Prostate gland (tissue), 2 donors: ENCODE results near the gene BNC1.

Experiments used
- CTCF ChIP-seq, 4 experiments: fragments of 200-600 bp in 2 of 4; fragments of 450-650 bp in 2 of 4; sonication (generic) in 2 of 4; IDR thresholded peaks; 1 replicate in 3 of 4; 2 replicates in 1 of 4; pipeline ENCODE4 v1.5.1; 2016 to 2019; ENCODE audit warnings: antibody characterized with exemption in 4 of 4, mild to moderate bottlenecking in 2 of 4, moderate library complexity in 2 of 4
- POLR2A ChIP-seq: fragments of 450-650 bp; IDR thresholded peaks from one replicate; pipeline ENCODE4 v1.6.1; 2016; ENCODE audit warnings: antibody characterized with exemption, mild to moderate bottlenecking
- POLR2AphosphoS5 ChIP-seq: sonication (generic); formaldehyde crosslinking; IDR thresholded peaks from one replicate; pipeline ENCODE4 v1.6.1; 2017; ENCODE audit warnings: antibody characterized with exemption

GRCh38 chr15:83324799-83325198 lies 40.3 kb upstream of the BNC1 start:
- TF ChIP-seq CTCF (IDR thresholded peaks at IDR 0.05) (no peak), POLR2A (no peak), POLR2AphosphoS5 (no peak)
